ENCODE data around the gene NRXN3. TPM values are rescaled to one million over a fixed set of nuclear protein-coding genes. Genes with fewer than 3 reads are reported as not detected.

NRXN3 gene
- polyA plus RNA-seq, 1 donor (not counting 4 experiments of a cell fraction or from before 2014, with no cell fraction given) = 0.89 TPM

GRCh38 chr14:79090641-79091180 lies 920.5 kb downstream of the NRXN3 start:
- Histone ChIP-seq H3K79me2 (ENCODE audit: control insufficient read depth, insufficient read depth, low read length) (no peaks in the 10 kb centered on the region), H3K36me3 (ENCODE audit: control insufficient read depth in 2 of 2, extremely low read depth in 1 of 2, insufficient read depth in 2 of 2, low read length in 2 of 2) (no peaks in the 10 kb centered on the region), H3K4me2 (ENCODE audit: control insufficient read depth, extremely low read depth, insufficient read depth, low read depth, low read length) (no peak overlapping the region), H4K20me1 (ENCODE audit: control insufficient read depth, extremely low read depth, insufficient read depth, low read length) (no peaks in the 10 kb centered on the region), H3K9me1 (ENCODE audit: control insufficient read depth, extremely low read depth, insufficient read depth, low read length) (no peaks in the 10 kb centered on the region), H3K9ac (ENCODE audit: control insufficient read depth, extremely low read depth, insufficient read depth, low read length) (no peak overlapping the region), H2AFZ (ENCODE audit: control insufficient read depth, low read length) (no peak overlapping the region), H3K27ac (ENCODE audit: control insufficient read depth, insufficient read depth, low read length) (no peak overlapping the region), H3K4me3 (ENCODE audit: control insufficient read depth in 2 of 3, extremely low read depth in 1 of 3, insufficient read depth in 2 of 3, low read depth in 1 of 3, low read length in 3 of 3) (no peak overlapping the region), H3K4me1 (ENCODE audit: control insufficient read depth, extremely low read depth, insufficient read depth, low read length) (no peaks in the 10 kb centered on the region), H3K27me3 (ENCODE audit: control insufficient read depth, extremely low read depth, insufficient read depth, low read length) (no peaks in the 10 kb centered on the region), H3K9me3 (ENCODE audit: control insufficient read depth, low read depth, low read length) (no peaks in the 10 kb centered on the region)
- no peak for DNase-seq (ENCODE audit: low read depth, low spot score)
- TF ChIP-seq CTCF (optimal IDR thresholded peaks at IDR 0.05 in 1 of 3, IDR thresholded peaks at IDR 0.05 in 1 of 3, conservative IDR thresholded peaks at IDR 0.05 in 1 of 3; ENCODE audit: extremely low read depth in 1 of 3, insufficient read depth in 2 of 3, low read length in 3 of 3) = no peak
- no peak for TF ChIP-seq EZH2 (IDR thresholded peaks at IDR 0.05; ENCODE audit: low read length)
- FAIRE-seq = no peak
- dilution Hi-C loops (cut with MboI; ENCODE audit: extremely low pct_ligation_motif_present, low sequenced_read_pairs) = no loop called here

GRCh38 chr14:79091381-79091963 lies 921.3 kb downstream of the NRXN3 start:
- no peak overlapping the region for H3K9ac ChIP-seq (ENCODE audit: control insufficient read depth, extremely low read depth, insufficient read depth, low read length)
- no peak overlapping the region for H2AFZ ChIP-seq (ENCODE audit: control insufficient read depth, low read length)
- no peak for DNase-seq (ENCODE audit: low read depth, low spot score)
- no peaks in the 10 kb centered on the region for H3K79me2 ChIP-seq (ENCODE audit: control insufficient read depth, insufficient read depth, low read length)
- H3K9me1 ChIP-seq (ENCODE audit: control insufficient read depth, extremely low read depth, insufficient read depth, low read length) = no peaks in the 10 kb centered on the region
- H3K36me3 ChIP-seq (ENCODE audit: control insufficient read depth in 2 of 2, extremely low read depth in 1 of 2, insufficient read depth in 2 of 2, low read length in 2 of 2) = no peaks in the 10 kb centered on the region
- H3K4me3 ChIP-seq (ENCODE audit: control insufficient read depth in 2 of 3, extremely low read depth in 1 of 3, insufficient read depth in 2 of 3, low read depth in 1 of 3, low read length in 3 of 3) = no peak overlapping the region
- no peaks in the 10 kb centered on the region for H3K27me3 ChIP-seq (ENCODE audit: control insufficient read depth, extremely low read depth, insufficient read depth, low read length)
- dilution Hi-C loops (cut with MboI; ENCODE audit: extremely low pct_ligation_motif_present, low sequenced_read_pairs) = no loop called here
- no peak for FAIRE-seq
- H3K4me2 ChIP-seq (ENCODE audit: control insufficient read depth, extremely low read depth, insufficient read depth, low read depth, low read length) = no peak overlapping the region
- TF ChIP-seq CTCF (optimal IDR thresholded peaks at IDR 0.05 in 1 of 3, IDR thresholded peaks at IDR 0.05 in 1 of 3, conservative IDR thresholded peaks at IDR 0.05 in 1 of 3; ENCODE audit: extremely low read depth in 1 of 3, insufficient read depth in 2 of 3, low read length in 3 of 3) = no peak
- no peak for TF ChIP-seq EZH2 (IDR thresholded peaks at IDR 0.05; ENCODE audit: low read length)
- no peaks in the 10 kb centered on the region for H3K9me3 ChIP-seq (ENCODE audit: control insufficient read depth, low read depth, low read length)
- H3K4me1 ChIP-seq (ENCODE audit: control insufficient read depth, extremely low read depth, insufficient read depth, low read length) = no peaks in the 10 kb centered on the region
- H4K20me1 ChIP-seq (ENCODE audit: control insufficient read depth, extremely low read depth, insufficient read depth, low read length) = no peaks in the 10 kb centered on the region
- H3K27ac ChIP-seq (ENCODE audit: control insufficient read depth, insufficient read depth, low read length) = no peak overlapping the region
